Measurements from ENCODE around the gene DPH7.

DNA sequence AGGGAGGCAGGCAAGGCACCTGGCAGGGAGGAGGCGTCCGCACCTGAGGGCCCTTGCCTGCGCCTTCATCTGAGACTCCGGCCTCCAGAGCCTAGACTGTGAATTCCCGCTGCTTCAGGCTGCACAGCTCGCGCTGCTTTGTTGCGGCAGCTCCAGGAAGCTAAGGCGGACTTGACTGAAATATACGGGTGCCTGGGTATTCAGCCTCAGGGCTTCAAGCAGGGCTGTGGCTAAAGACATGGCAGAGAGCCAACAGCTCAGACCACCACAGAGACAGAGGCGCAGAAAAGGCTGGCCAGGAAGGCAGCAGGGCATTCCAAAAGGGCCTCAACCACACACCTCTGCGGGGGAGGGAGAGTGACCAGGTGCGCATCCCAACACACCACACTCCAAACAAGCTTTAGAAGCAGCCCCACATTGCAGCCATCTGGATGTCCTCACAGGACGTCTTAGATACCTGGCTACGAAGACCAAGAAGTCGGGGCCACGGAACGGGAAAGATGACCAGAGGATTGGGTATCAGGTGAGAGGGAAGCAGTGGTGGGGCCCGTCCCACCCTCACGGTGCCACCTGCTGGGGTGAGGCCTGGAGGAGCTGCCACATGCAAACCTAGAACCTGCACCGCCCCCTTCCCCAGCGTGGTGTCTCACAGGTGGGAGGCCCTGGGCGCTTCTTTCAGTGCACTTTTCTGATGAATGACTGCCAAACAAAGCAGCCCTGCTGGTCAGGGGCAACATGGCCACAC lies 1.7 kb upstream of the DPH7 start:
- TF ChIP-seq, protein P1, sequence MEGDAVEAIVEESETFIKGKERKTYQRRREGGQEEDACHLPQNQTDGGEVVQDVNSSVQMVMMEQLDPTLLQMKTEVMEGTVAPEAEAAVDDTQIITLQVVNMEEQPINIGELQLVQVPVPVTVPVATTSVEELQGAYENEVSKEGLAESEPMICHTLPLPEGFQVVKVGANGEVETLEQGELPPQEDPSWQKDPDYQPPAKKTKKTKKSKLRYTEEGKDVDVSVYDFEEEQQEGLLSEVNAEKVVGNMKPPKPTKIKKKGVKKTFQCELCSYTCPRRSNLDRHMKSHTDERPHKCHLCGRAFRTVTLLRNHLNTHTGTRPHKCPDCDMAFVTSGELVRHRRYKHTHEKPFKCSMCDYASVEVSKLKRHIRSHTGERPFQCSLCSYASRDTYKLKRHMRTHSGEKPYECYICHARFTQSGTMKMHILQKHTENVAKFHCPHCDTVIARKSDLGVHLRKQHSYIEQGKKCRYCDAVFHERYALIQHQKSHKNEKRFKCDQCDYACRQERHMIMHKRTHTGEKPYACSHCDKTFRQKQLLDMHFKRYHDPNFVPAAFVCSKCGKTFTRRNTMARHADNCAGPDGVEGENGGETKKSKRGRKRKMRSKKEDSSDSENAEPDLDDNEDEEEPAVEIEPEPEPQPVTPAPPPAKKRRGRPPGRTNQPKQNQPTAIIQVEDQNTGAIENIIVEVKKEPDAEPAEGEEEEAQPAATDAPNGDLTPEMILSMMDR (IDR thresholded peaks at IDR 0.05): no peak
- no peak for TF ChIP-seq POLR2AphosphoS5 (IDR thresholded peaks at IDR 0.05)
